NCI-H1436 (cell line): ENCODE measurements around the gene NIBAN1.
"Not testable (repeated sequence)": the region's sequence is repeated elsewhere in the genome, so short reads cannot be mapped to it uniquely, and the experiment has no call there.

Experiments
- DNase-seq: peaks from one replicate; lab custom pipeline; 2025; lab: John Stamatoyannopoulos, UW

The NIBAN1 gene

GRCh38 chr1:184974056-184974836 lies at the start of gene NIBAN1:
Gene NIBAN1, minus strand, starts transcription at chr1:184974508. Its CDS starts 152 bp downstream, at chr1:184974356.
- peak; percentile 65 for DNase-seq

- DNase-seq, result no peak
Measured at GRCh38 chr1:185017966-185018365, 43.7 kb upstream of the NIBAN1 start.

GRCh38 chr1:185017338-185017737 lies 43.0 kb upstream of the NIBAN1 start:
- DNase-seq, result no peak

- no peak for DNase-seq
Measured at GRCh38 chr1:185016880-185017279, 42.6 kb upstream of the NIBAN1 start.

- no peak for DNase-seq
Measured at GRCh38 chr1:185015631-185016030, 41.3 kb upstream of the NIBAN1 start.

GRCh38 chr1:185014941-185015340 lies 40.6 kb upstream of the NIBAN1 start:
- DNase-seq, result no peak

GRCh38 chr1:185010361-185010760 lies 36.1 kb upstream of the NIBAN1 start:
- DNase-seq, result no peak

GRCh38 chr1:185008838-185009237 lies 34.5 kb upstream of the NIBAN1 start:
- DNase-seq, result peak; percentile 51

- not testable (repeated sequence) for DNase-seq
Measured at GRCh38 chr1:185001312-185001880, 27.1 kb upstream of the NIBAN1 start.

GRCh38 chr1:184999974-185000373 lies 25.7 kb upstream of the NIBAN1 start:
- not testable (repeated sequence) for DNase-seq

GRCh38 chr1:184994301-184994700 lies 20.0 kb upstream of the NIBAN1 start:
- no peak for DNase-seq

- no peak for DNase-seq
Measured at GRCh38 chr1:184992271-184992670, 18.0 kb upstream of the NIBAN1 start.

- DNase-seq, result no peak
Measured at GRCh38 chr1:184990204-184990603, 15.9 kb upstream of the NIBAN1 start.

GRCh38 chr1:184988506-184988905 lies 14.2 kb upstream of the NIBAN1 start:
- no peak for DNase-seq

- no peak for DNase-seq
Measured at GRCh38 chr1:184987696-184988095, 13.4 kb upstream of the NIBAN1 start.

- DNase-seq, result no peak
Measured at GRCh38 chr1:184986250-184986649, 11.9 kb upstream of the NIBAN1 start.

GRCh38 chr1:184982002-184982954 lies 8.0 kb upstream of the NIBAN1 start:
- DNase-seq, result peak; percentile 69

- no peak for DNase-seq
Measured at GRCh38 chr1:184980726-184981125, 6.4 kb upstream of the NIBAN1 start.

- no peak for DNase-seq
Measured at GRCh38 chr1:184975208-184975870, 1.0 kb upstream of the NIBAN1 start.

- DNase-seq, result no peak
Measured at GRCh38 chr1:184974837-184975115, 468 bp upstream of the NIBAN1 start.

- peak; percentile 19 for DNase-seq
Measured at GRCh38 chr1:184973272-184974055, 844 bp downstream of the NIBAN1 start.
